MV-4-11 (cell line): ENCODE measurements around the gene COL27A1.

ENCODE experiments used
- DNase-seq: peaks from one replicate; lab custom pipeline; 2025; lab: John Stamatoyannopoulos, UW

COL27A1 gene

DNA sequence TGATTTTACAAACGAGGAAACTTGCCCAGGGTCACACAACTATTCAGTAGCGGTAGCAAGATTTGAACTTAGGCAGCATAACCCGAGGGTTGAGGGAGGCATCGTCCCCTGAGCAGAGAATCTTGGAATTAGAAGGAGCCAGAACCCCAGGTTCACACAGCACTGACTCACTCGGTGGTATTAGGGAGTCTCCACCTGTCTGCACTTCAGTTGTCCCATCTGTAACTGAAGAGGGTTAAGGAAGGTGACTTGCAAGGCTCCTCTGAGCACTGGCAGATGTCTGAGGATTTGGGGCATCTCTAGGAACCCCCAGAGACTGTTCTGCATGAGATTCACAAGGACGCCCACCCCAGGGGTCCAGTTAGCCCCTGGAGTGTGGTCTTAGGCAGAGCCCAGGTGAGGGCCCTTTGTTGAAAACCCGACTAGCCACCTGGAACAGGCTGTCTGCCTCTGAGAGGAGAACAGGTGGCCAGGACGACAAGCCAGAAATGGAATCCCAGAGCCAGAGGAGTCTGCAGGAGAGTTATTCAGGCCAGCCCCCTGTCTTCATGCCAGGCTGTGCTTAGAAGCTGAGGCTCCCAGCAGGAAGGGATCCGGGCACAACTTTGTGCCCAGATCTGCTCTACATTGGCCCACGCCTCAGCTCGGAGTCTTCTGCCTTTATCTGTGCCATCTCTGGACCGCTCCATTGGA, 117.5 kb downstream of the COL27A1 start:
- no peak for DNase-seq

- DNase-seq: no peak
Observed at GRCh38 chr9:114273461-114273881, 118.1 kb downstream of the COL27A1 start.

DNA sequence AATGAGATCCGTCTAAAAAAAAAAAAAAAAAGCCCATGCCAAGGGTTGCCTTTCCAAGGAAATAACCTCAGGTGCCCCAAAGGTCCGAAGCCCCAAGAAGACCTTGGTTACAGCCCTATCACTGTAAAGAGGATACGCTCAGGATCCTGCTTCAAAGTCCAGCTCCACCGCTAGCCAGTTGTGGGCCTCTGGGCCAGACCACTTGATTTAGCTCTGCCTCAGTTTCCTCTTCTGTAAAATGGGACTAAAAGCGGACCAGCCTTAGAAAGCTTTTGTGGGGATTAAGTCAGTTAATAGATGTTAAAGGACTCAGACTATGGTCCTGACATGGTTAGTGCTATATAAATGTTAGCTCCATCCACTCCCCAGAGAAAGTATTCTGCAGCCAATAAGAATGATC, 118.9 kb downstream of the COL27A1 start:
- no peak for DNase-seq

GRCh38 chr9:114275246-114276004, 120.1 kb downstream of the COL27A1 start:
- no peak for DNase-seq

GRCh38 chr9:114276908-114277821, 121.8 kb downstream of the COL27A1 start:
- DNase-seq: no peak

DNA sequence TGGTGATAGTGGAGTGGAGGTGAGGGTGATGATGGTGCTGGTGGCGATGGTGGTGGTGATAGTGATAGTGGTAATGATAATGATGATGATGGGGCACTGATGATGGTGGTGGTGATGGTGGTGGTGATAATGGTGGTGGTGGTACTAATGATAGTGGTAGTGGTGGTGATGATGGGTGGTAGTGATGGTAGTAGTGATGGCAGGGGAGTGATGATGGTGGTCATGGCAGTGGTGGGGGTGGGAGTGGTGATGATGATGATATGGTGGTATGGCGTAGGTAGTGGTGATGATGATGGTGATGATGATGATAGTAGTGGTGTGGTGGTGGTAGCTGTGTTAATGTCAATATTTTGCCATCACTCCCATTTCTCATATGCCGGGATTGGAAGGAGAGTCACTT, 123.0 kb downstream of the COL27A1 start:
- DNase-seq: no peak

DNA sequence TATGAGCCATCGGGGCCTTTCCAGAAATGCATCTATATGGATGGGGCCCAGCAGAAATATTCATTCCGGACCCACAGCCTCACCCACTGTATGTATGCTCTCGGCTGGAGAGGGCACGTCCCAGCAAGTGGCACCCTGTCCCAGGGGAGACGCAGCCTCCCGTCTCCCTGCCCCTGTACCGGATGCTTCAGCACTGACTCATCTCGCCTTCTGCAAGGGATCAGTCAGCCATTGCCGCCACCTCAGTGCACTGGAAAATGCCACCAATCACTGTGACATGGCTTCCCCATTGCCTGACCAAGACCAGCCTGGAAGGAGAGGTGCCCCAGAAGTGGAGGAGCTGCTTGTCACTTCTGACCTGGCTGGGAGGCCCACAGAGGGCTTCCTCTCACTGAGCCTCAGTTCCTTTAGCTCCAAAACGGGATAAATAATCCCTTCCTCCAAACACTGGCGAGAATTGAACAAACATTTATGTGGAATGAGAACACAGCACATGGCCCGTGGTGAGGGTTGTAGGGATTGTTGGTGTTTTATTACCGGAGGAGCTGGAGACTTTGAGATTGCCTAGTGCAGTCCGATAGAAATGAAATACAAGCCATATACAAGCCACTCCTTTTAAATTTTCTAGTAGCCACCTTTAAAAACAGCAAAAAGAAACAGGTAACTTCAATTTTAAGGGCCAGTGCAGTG, 123.7 kb downstream of the COL27A1 start:
- no peak for DNase-seq

DNA sequence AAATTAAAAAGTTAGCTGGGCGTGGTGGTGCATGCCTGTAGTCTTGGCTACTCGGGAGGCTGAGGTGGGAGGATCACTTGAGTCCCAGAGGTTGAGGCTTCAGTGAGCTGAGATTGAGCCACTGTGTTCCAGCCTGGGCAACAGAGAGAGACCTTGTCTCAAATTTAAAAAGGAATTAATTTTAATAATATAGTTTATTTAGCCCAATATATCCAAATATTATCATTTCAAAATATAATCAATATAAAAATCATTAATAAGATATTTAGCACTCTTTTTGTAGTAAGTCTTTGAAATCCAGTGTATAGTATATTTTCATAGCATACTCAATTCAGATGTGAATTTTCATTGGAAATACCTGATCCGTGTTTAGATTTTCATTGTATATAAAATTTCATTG, 124.4 kb downstream of the COL27A1 start:
- no peak for DNase-seq

DNA sequence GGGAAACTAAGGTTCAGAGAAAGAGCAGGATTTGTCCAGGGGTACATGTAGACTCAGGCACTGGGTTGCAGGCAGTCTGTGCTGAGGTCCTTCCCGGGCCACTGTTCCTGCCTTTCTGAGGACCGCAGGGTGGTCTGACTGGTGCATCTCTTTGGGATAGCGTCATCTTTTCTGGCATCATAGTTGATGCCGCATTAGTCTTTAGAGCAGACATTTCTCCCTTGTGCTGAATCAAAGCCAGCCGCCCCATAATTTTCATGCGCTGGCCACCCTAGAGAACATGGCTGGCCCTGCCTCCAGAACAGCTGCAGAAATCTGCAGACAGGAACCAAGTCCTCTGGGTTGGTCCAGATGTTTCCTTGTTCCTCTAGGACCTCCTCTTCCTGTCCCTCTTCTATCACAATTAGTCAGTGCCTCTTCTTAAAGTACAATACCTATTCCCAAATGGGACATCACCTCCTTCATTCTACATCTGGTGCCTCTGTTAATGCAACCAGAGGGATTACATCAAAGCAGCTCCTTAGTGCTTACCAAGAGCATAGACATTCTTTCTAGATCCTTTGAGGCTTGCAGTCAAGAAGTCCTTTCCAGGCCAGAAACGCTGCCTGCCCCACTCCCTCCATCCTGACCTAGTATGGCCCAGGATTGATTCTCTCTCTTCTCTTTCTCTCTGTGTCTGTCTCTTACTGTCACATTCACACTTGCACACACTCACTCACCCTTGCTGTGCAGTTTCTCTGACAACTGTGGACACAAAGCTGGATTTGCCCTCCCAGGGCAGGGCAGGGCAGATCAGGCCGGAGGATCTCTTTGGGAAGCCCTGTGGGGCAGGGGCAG, 125.5 kb downstream of the COL27A1 start:
- DNase-seq: no peak

GRCh38 chr9:114281473-114282103, 126.3 kb downstream of the COL27A1 start:
- peak; percentile 6 for DNase-seq

GRCh38 chr9:114282104-114282485, 126.8 kb downstream of the COL27A1 start:
- no peak for DNase-seq

DNA sequence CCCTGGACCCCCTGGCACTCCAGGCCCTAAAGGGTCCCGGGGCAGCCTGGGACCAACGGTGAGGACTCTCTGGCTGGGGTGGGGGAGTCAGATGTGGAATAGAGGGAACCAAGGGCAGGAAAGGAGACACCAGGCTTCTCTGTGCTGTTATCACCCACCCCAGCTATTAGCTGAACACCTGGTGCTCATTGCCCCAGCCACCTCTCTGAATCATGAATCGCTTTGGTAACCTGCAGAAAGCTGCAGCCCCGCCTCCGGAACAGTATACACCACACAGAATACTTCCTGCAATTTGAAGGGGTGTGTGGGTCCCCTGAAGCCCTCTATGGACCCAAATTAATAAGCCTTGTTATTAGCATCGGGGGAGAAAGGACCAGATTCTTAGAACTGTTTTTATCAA, 127.2 kb downstream of the COL27A1 start:
- DNase-seq: no peak

DNA sequence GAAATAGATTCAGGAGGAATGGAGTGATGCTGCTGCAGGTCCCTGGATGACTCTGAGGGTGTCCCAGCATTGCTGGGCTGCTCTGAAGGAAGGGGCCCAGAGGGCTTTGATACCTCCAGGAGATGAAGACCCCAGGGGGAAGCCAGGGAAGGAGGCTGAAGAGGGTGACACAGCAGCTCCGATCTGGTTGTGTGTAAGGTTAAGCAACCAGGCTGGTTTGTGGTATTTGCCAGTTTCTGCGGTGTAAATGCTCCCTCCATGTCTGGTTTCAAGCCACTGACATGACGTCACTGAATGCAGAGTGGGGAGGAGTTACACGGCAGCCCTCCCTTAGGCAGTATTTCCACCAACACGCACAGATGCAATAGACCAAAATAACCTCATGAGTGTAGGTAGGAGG, 127.6 kb downstream of the COL27A1 start:
- DNase-seq: peak; percentile 86

DNA sequence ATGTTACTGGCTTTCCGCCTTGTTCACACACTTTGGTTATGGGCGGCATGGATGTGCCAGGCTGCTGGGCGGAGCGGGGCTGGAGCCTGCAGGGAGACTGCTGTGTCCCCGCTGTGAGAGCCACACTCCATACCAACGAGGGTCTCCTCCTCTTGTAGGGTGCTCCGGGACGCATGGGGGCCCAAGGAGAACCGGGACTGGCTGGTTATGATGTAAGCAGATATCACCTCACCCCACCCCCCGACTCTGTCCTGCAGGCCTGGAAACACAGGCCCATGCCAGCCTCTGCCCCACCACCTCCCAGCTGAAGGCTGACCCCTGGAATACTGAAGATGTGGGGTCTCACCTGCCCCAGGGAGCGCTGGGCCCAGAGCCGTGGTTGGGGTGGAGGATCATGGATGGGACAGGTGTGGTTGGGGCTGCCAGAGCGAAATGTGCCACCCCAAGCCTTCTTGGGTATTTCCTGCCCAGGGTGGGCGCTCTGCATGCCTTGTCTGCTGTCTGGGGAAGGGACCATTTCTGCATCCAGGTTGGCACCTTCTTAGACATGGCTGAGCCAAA, 128.3 kb downstream of the COL27A1 start:
- DNase-seq: no peak

DNA sequence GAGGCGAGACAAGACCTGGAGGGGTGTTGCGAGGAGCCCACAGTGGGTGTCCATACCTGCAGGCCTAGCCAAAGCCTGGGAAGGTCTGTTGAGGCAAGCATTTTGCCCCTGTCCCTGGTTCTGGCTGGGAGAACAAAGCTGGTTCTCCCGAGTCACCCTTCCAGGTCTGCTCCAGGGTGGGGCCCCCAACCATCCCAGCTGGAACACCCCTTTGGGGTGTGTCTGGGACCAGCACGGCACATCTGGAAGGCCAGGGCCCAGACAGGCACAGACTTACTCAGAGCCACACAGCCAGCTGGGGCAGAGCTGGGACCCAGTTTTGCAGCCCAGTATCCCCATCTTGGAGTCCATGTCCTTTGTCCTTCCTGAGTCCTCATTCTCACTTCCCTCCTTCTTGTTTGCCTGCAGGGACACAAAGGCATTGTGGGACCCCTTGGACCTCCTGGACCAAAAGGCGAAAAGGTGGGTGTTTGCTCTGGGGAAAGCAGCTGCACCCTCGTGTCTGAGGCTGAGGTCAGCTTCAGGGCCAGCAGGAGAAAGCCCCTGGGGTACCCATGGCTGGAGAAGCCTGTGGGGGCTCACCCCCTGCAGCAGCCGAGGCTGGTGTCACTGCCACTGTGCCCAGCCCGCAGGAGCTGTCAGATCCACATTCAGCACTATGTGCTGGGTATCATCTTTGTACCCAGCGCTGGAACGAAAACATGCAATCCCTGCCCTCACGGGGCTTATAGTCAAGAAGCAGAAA, 129.2 kb downstream of the COL27A1 start:
- DNase-seq: no peak

- DNase-seq: no peak
Observed at GRCh38 chr9:114285166-114285867, 130.0 kb downstream of the COL27A1 start.

DNA sequence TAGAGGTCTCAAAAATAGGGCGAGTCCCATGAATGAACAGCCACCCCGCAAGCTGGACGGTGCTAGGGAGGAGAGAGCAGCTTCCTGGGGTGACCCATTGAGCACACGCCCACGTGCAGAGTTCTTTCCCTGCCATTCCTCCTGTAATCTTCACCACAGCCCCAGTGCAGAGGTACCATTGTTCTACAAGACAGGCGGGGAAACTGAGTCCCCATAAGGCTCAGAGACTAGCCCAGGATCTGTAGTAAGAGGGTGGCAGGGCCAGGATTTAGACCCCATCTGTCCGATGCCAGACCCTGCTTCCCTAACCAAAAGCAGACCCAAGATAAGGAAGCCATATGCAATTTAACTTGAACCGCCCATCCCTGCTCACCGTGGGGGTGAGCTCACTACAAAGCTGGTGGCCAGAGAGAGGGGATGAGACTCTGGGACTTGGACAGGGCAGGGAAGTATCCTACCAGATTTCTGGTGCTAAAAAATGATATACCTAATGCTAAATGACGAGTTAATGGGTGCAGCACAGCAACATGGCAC, 130.9 kb downstream of the COL27A1 start:
- no peak for DNase-seq

- DNase-seq: no peak
Observed at GRCh38 chr9:114287001-114287762, 131.8 kb downstream of the COL27A1 start.
